ENCODE results near the gene DGLUCY.

Gene DGLUCY

GRCh38 chr14:91270188-91270587 lies 156.3 kb downstream of the DGLUCY start:
- no peak overlapping the region for H3K4me3 ChIP-seq
- no peak overlapping the region for H3K27ac ChIP-seq
- no peak for TF ChIP-seq CTCF (IDR thresholded peaks at IDR 0.05)
- DNase-seq (ENCODE audit: low spot score) = no peak

GRCh38 chr14:91270619-91271018 lies 156.7 kb downstream of the DGLUCY start:
- no peak overlapping the region for H3K4me3 ChIP-seq
- no peak for TF ChIP-seq CTCF (IDR thresholded peaks at IDR 0.05)
- DNase-seq (ENCODE audit: low spot score) = no peak
- no peak overlapping the region for H3K27ac ChIP-seq

GRCh38 chr14:91271639-91272038 lies 157.8 kb downstream of the DGLUCY start:
- no peak overlapping the region for H3K4me3 ChIP-seq
- TF ChIP-seq CTCF (IDR thresholded peaks at IDR 0.05) = no peak
- no peak for DNase-seq (ENCODE audit: low spot score)
- H3K27ac ChIP-seq = no peak overlapping the region

GRCh38 chr14:91272341-91273272 lies 158.7 kb downstream of the DGLUCY start:
- no peak overlapping the region for H3K4me3 ChIP-seq
- H3K27ac ChIP-seq = no peak overlapping the region
- no peak for DNase-seq (ENCODE audit: low spot score)

GRCh38 chr14:91273273-91273884 lies 159.5 kb downstream of the DGLUCY start:
- H3K4me3 ChIP-seq = no peak overlapping the region
- DNase-seq (ENCODE audit: low spot score) = no peak
- no peak for TF ChIP-seq CTCF (IDR thresholded peaks at IDR 0.05)
- no peak overlapping the region for H3K27ac ChIP-seq

More at GRCh38 chr14:91272341-91273272, 158.7 kb downstream of the DGLUCY start:
- TF ChIP-seq CTCF (IDR thresholded peaks at IDR 0.05) = no peak

- H3K27ac ChIP-seq = no peak overlapping the region
- TF ChIP-seq CTCF (IDR thresholded peaks at IDR 0.05) = no peak
- no peak overlapping the region for H3K4me3 ChIP-seq
- DNase-seq (ENCODE audit: low spot score) = no peak
These were observed 160.0 kb downstream of the DGLUCY start for GRCh38 chr14:91273885-91274273.

Data from coronary artery (tissue), 2 donors.